ENCODE measurements around the gene TLE2.
"Not testable (repeated sequence)": the region's sequence is repeated elsewhere in the genome, so short reads cannot be mapped to it uniquely, and the experiment has no call there.

Gene TLE2

GRCh38 chr19:2973229-2973628, 55.9 kb downstream of the TLE2 start:
- Mint-ChIP-seq H3K4me1 (peaks cover 22% of the 10 kb centered on the region), H3K9me3 (peaks cover 2% of the 10 kb centered on the region), H3K36me3 (ENCODE audit: low read depth) (no peaks in the 10 kb centered on the region), H3K27me3 (ENCODE audit: low read depth, poor library complexity) (peaks cover 100% of the 10 kb centered on the region), H3K27ac (no peak overlapping the region), H3K4me3 (no peak overlapping the region)
- TF ChIP-seq CTCF (IDR thresholded peaks at IDR 0.05) = no peak
- DNase-seq = no peak

GRCh38 chr19:2970201-2970835, 58.8 kb downstream of the TLE2 start:
- peaks cover 7% of the 10 kb centered on the region for H3K4me1 Mint-ChIP-seq
- H3K36me3 Mint-ChIP-seq (ENCODE audit: low read depth) = no peaks in the 10 kb centered on the region
- peaks cover 98% of the 10 kb centered on the region for H3K27me3 Mint-ChIP-seq (ENCODE audit: low read depth, poor library complexity)
- TF ChIP-seq CTCF (IDR thresholded peaks at IDR 0.05) = no peak
- no peak for DNase-seq
- no peak overlapping the region for H3K27ac Mint-ChIP-seq
- H3K4me3 Mint-ChIP-seq = no peak overlapping the region
- peaks cover 9% of the 10 kb centered on the region for H3K9me3 Mint-ChIP-seq

- Mint-ChIP-seq H3K27ac (no peak overlapping the region), H3K9me3 (peaks cover 11% of the 10 kb centered on the region), H3K4me1 (peaks cover under 1% of the 10 kb centered on the region), H3K36me3 (ENCODE audit: low read depth) (no peaks in the 10 kb centered on the region), H3K27me3 (ENCODE audit: low read depth, poor library complexity) (peaks cover 93% of the 10 kb centered on the region), H3K4me3 (no peak overlapping the region)
- DNase-seq = no peak
- TF ChIP-seq CTCF (IDR thresholded peaks at IDR 0.05) = no peak
These were observed 60.0 kb downstream of the TLE2 start for GRCh38 chr19:2969104-2969504.

- H3K27ac Mint-ChIP-seq = no peak overlapping the region
- peaks cover 92% of the 10 kb centered on the region for H3K27me3 Mint-ChIP-seq (ENCODE audit: low read depth, poor library complexity)
- TF ChIP-seq CTCF (IDR thresholded peaks at IDR 0.05) = no peak
- no peak overlapping the region for H3K4me3 Mint-ChIP-seq
- H3K9me3 Mint-ChIP-seq = peaks cover 15% of the 10 kb centered on the region
- no peak for DNase-seq
- H3K36me3 Mint-ChIP-seq (ENCODE audit: low read depth) = no peaks in the 10 kb centered on the region
- no peaks in the 10 kb centered on the region for H3K4me1 Mint-ChIP-seq
These were observed 61.1 kb downstream of the TLE2 start for GRCh38 chr19:2967972-2968371.

GRCh38 chr19:2964874-2965273, 64.2 kb downstream of the TLE2 start:
- Mint-ChIP-seq H3K36me3 (ENCODE audit: low read depth) (no peaks in the 10 kb centered on the region), H3K4me1 (no peaks in the 10 kb centered on the region), H3K27ac (no peak overlapping the region), H3K4me3 (no peak overlapping the region), H3K9me3 (peaks cover 15% of the 10 kb centered on the region), H3K27me3 (ENCODE audit: low read depth, poor library complexity) (peaks cover 74% of the 10 kb centered on the region)
- TF ChIP-seq CTCF (IDR thresholded peaks at IDR 0.05) = no peak
- DNase-seq = no peak

- Mint-ChIP-seq H3K27me3 (ENCODE audit: low read depth, poor library complexity) (peaks cover 72% of the 10 kb centered on the region), H3K9me3 (peaks cover 15% of the 10 kb centered on the region)
- H3K4me3 Mint-ChIP-seq; H3K4me1 Mint-ChIP-seq; H3K27ac Mint-ChIP-seq; H3K36me3 Mint-ChIP-seq (ENCODE audit: low read depth); DNase-seq: not testable (repeated sequence)
These were observed 65.4 kb downstream of the TLE2 start for GRCh38 chr19:2963631-2964030.
